Ovary (tissue), 10 donors: Measurements from ENCODE around the gene NUP93. TPM values are rescaled to one million over a fixed set of nuclear protein-coding genes. Genes with fewer than 3 reads are reported as not detected.

Experiments
- DNase-seq, 5 donors: peaks; one replicate each; pipeline ENCODE4 v3.0.0-alpha.2; 2019 to 2020
- H3K27ac ChIP-seq, 2 donors: fragments of 200-600 bp; one replicate each; pipeline versions ENCODE4 v1.5.1 to v1.8.0; 2019 to 2022
- H3K27me3 ChIP-seq: fragments of 200-600 bp; one replicate; pipeline ENCODE4 v1.8.0; 2022
- H3K36me3 ChIP-seq: fragments of 200-600 bp; sonication (generic); one replicate; pipeline ENCODE4 v1.5.1; 2019
- H3K4me1 ChIP-seq: one replicate; pipeline ENCODE4 v1.8.1; 2013; ENCODE audit warnings: mild to moderate bottlenecking, moderate library complexity; ENCODE audit not compliant: insufficient read depth
- H3K4me3 ChIP-seq: fragments of 200-600 bp; sonication (generic); one replicate; pipeline ENCODE4 v1.5.1; 2017
- H3K9me3 ChIP-seq, 2 donors: fragments of 200-600 bp in 1 of 2; sonication (generic) in 1 of 2; one replicate each; pipeline versions ENCODE4 v1.5.1 to v1.8.1; 2013 to 2019; ENCODE audit warnings: mild to moderate bottlenecking in 1 of 2, moderate library complexity in 1 of 2
- EP300 ChIP-seq: sonication (generic); formaldehyde crosslinking; IDR thresholded peaks from one replicate; pipeline ENCODE4 v1.6.1; 2017; ENCODE audit warnings: antibody characterized with exemption
- POLR2A ChIP-seq: fragments of 450-650 bp; IDR thresholded peaks from one replicate; pipeline ENCODE4 v1.6.1; 2017; ENCODE audit warnings: antibody characterized with exemption, mild to moderate bottlenecking, moderate library complexity
- WGBS, 3 donors: extraction: QIAGEN DNeasy Blood & Tissue Kit in 1 of 3; methylation state at CpG; one replicate each; pipeline versions ENCODE4 v1.1.5 to v1.1.7; 2013 to 2017; 5-methylcytosine and 5-hydroxymethylcytosine counted together
- intact Hi-C, 4 donors: fragments of 100-400 bp; cut with DNase I; formaldehyde crosslinking; loops; one replicate each; pipeline versions ENCODE4 v1.11.0 to v1.15.1; 2022 to 2023
- long read RNA-seq, 3 donors: library from polyadenylated mRNA in 2 of 3; unstranded in 2 of 3; transcript quantifications; one replicate each; pipeline ENCODE4 v2.0.0 and lab custom pipeline, GENCODE V29; 2021 to 2026
- polyA plus RNA-seq, 2 donors: library from polyadenylated mRNA; stranded (reverse); fragments of 200-250 nt in 1 of 2; fragments of 350-450 nt in 1 of 2; fragmentation: Illumina TruSeq in 1 of 2; extraction: RNeasy Lipid Tissue Mini Kit (QIAGEN cat#74804) in 1 of 2; gene quantifications; one replicate each; pipeline ENCODE4 v1.2.3, GENCODE V29; 2013 to 2014
- total RNA-seq, 7 donors: library from RNA; depleted of rRNA in 2 of 7; stranded (reverse); fragments of >200 nt in 2 of 7; fragmentation: NEBNext Ultra II Directional in 3 of 7; extraction: Animal tissue kit (Norgen Biotek cat#: 25700) in 3 of 7; gene quantifications; one replicate each; pipeline versions ENCODE4 v1.1.0 to v1.2.4, GENCODE V29; 2016 to 2023
- TF ChIP-seq, protein P1 (sequence below), 3 donors: fragments of 450-650 bp in 2 of 3; fragments of 200-600 bp in 1 of 3; IDR thresholded peaks; one replicate each; pipeline versions ENCODE4 v1.5.1 to v1.8.0; 2016 to 2022; ENCODE audit warnings: antibody characterized with exemption in 3 of 3, mild to moderate bottlenecking in 1 of 3
- donor health status: DM: no; HTN: no; CAD: no; lungs with moderate emphysema.
- donor health status: DM: no; HTN: no; CAD: no.
- donor health status: Bipolar disorder and iron deficiency.
- donor health status: DM: yes; HTN: yes; CAD: no.
- donor health status: DM: no; HTN: no; CAD: no.
- donor health status: DM: yes; HTN: yes; CAD: no.

NUP93 gene
- total RNA-seq (10 to 100 TPM; 26.1 to 53.9 (median 42.7) TPM), polyA plus RNA-seq (10 to 100 TPM; 24.1 to 43.2 TPM)
- long read RNA-seq, donor 1, transcript NUP93-201 (22 exons, 2,741 nt), result major isoform, 81 of 119 reads
- long read RNA-seq, donor 1, partial matches to known transcripts, result 14 of 119 reads
- long read RNA-seq, donor 1, other reads (novel, unspliced or antisense), result 24 of 119 reads
- long read RNA-seq, donor 2, transcript NUP93-201 (22 exons, 2,741 nt), result major isoform, 40 of 64 reads
- long read RNA-seq, donor 2, partial matches to known transcripts, result 21 of 64 reads
- long read RNA-seq, donor 2, other reads (novel, unspliced or antisense), result 0 of 64 reads
- long read RNA-seq, donor 3, transcript NUP93-201 (22 exons, 2,741 nt), result major isoform, 52 of 58 reads
- long read RNA-seq, donor 3, partial matches to known transcripts, result 2 of 58 reads
- long read RNA-seq, donor 3, other reads (novel, unspliced or antisense), result 3 of 58 reads

DNA sequence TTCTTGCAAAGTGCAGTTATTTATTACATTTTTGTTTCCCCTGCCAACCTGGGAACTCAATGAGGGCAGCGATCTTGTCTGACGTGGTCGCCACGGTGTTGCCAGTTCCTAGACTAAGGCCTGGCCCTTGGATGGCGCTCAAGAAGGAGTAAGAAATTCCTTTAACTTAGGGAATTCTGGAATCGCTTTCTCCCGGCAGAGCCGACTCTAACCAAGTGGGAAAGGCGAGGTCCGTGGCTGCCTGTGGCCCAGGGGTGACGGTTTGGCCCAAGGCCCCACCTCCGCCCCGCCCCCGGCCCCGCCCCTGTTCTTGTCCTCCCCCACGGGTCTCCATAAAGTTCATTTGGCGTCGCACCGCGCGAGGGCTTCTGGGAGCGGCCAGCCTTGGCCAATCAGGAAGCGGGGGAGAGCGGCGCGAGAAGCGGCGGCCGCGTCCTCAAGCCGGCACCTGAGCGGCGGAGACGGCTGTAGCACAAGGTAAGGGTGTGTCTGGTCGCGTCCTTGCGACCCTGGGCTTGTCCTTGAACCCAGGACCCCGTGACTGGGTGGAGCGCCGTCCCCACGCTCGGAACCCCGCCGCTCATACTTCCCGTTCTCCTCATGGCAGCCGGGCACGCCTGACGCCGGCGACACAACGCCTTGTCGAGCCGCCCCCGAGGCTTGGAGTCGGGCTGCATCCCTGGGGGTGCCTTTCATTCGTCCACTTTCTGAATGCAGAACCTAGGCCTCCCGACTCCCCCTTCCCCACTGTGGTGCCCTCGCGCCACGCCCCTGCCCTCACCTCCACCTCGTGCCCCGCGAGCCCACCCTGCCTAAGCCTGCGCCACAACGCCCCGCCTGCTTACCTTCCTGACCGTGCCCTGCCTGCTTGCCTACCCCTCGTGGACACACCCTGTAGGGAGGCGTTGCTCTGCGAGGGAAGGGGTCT is at the start of gene NUP93:
Gene NUP93, plus strand, starts transcription at position 395 of the 928 bp plus-strand sequence. CDS start 18,119 bp downstream, outside the sequence.
- no peaks in the 10 kb centered on the region for H3K9me3 ChIP-seq
- peak within 1 kb of the TSS in 1 of 2 donors; percentile 50 for H3K27ac ChIP-seq
- H3K4me3 ChIP-seq, result peak within 1 kb of the TSS; percentile 75
- H3K36me3 ChIP-seq, result no peaks in the 10 kb centered on the region
- 0 to 1% (median 1%) methylated on average over 59 to 70 of the region's 70 CpGs for WGBS, 3 donors
- H3K27me3 ChIP-seq, result no peaks in the 10 kb centered on the region
- TF ChIP-seq POLR2A (no peak), EP300 (no peak)
- TF ChIP-seq, protein P1, sequence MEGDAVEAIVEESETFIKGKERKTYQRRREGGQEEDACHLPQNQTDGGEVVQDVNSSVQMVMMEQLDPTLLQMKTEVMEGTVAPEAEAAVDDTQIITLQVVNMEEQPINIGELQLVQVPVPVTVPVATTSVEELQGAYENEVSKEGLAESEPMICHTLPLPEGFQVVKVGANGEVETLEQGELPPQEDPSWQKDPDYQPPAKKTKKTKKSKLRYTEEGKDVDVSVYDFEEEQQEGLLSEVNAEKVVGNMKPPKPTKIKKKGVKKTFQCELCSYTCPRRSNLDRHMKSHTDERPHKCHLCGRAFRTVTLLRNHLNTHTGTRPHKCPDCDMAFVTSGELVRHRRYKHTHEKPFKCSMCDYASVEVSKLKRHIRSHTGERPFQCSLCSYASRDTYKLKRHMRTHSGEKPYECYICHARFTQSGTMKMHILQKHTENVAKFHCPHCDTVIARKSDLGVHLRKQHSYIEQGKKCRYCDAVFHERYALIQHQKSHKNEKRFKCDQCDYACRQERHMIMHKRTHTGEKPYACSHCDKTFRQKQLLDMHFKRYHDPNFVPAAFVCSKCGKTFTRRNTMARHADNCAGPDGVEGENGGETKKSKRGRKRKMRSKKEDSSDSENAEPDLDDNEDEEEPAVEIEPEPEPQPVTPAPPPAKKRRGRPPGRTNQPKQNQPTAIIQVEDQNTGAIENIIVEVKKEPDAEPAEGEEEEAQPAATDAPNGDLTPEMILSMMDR (IDR thresholded peaks at IDR 0.05), result no peak
- intact Hi-C loops, result no loop called here
- peaks cover 12% of the 10 kb centered on the region for H3K4me1 ChIP-seq
- DNase-seq, result peak; percentile 91 to 94 (median 92)

DNA sequence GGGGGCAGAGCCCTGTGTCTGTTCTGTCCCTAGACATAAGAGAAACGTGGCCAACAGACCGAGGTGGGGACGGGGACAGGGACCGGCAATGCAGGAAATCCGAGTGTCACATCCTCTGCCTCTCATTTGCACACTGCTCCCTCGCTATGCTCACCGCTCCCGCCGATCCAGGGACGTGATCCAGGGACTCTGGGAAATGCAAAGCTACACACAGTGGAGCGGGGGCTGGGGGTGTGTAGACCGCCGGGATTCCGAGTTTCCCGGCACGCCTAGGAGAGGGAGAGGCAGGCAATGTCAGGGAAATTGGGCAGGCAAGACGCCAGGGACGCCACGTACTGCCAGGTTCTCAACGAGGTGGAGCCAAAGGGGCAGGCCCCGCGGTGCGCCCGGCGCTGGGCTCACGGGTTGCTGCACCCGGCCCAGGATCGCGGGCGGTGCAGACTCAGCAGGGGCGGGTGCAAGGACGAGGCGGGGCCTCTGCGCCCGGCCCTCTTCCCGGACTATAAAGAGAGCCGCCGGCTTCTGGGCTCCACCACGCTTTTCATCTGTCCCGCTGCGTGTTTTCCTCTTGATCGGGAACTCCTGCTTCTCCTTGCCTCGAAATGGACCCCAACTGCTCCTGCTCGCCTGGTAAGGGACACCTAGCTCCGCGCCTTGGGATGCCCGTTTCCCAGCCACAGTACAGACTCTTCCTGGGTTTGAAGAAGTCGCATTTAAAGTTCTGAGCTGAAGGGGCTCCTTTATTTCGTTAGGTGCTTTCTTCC is 47.8 kb upstream of the NUP93 start, which contains the start of gene MT1X:
Gene MT1X, plus strand, starts transcription at position 532 of the 764 bp plus-strand sequence. Its CDS starts 71 bp downstream, at position 603.
- no peaks in the 10 kb centered on the region for H3K9me3 ChIP-seq
- peaks cover 14% of the 10 kb centered on the region for H3K4me1 ChIP-seq
- H3K27ac ChIP-seq, result peak within 1 kb of the TSS in 1 of 2 donors; percentile 37
- intact Hi-C loops, result loop anchor here in 2 of 4 donors (1.0 to 10.0 kb wide), 2 partner anchors 74 to 97 kb away; partner anchors contain the start of genes MT2A (in 1 of the 2) and MT3 (in 1 of the 2)
- H3K4me3 ChIP-seq, result peak within 1 kb of the TSS; percentile 35
- TF ChIP-seq, protein P1 (IDR thresholded peaks at IDR 0.05), result no peak
- TF ChIP-seq EP300, result peak; percentile 97
- peak; percentile 90 for TF ChIP-seq POLR2A
- peak; percentile 89 to 99 (median 91) for DNase-seq
- H3K36me3 ChIP-seq, result no peaks in the 10 kb centered on the region
- 1 to 2% (median 1%) methylated on average over 33 to 49 of the region's 49 CpGs for WGBS, 3 donors
- H3K27me3 ChIP-seq, result no peaks in the 10 kb centered on the region

DNA sequence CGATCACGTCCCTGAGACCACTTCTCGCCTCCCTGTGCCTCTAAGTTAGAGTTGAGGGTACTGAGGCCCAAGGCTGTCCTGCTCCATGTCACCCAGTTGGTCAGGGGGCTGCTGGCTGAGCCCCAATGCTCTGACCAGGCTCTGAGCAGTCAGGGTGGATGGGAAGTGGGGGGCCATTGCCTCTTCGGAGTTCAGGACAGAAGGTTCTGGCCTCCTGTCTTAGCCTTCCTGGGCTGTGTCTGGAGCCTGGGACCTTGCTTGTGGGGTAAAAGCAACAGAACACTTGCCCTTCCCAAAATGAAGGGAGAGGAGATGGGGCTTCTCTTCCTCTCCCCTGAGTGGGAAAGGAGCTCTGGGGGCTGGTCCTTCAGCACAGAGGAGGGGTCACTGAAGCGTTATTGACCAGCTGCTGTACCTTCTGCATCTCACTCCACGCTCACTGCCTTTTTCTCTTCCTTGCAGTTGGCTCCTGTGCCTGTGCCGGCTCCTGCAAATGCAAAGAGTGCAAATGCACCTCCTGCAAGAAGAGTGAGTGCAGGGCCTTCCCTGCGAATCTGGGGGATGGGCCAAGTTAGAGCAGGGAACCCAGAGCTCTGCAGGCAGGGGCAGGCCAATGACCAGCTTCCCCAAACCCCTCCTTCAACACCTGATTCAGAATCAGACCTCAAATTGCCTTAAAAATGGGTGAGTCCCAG is 47.1 kb upstream of the NUP93 start:
- Histone ChIP-seq H3K9me3 (no peaks in the 10 kb centered on the region), H3K4me1 (peaks cover 14% of the 10 kb centered on the region), H3K4me3 (peak overlapping the region; percentile 35), H3K27ac (peak overlapping the region in 1 of 2 donors; percentile 37), H3K36me3 (no peaks in the 10 kb centered on the region), H3K27me3 (no peaks in the 10 kb centered on the region)
- intact Hi-C loops, result loop anchor here in 2 of 4 donors (1.0 to 10.0 kb wide), 2 partner anchors 75 to 98 kb away; partner anchors contain the start of genes MT2A (in 1 of the 2) and MT3 (in 1 of the 2)
- 20 to 29% (median 25%) methylated on average over 8 of the region's 8 CpGs for WGBS, 3 donors
- DNase-seq, result peak in 3 of 5 donors; percentile 17 to 52 (median 30)
- TF ChIP-seq, protein P1 (IDR thresholded peaks at IDR 0.05), result no peak
- TF ChIP-seq POLR2A (no peak), EP300 (no peak)
